Gastroesophageal sphincter (tissue), 4 donors: ENCODE measurements around the gene PCBP3. TPM values are rescaled to one million over a fixed set of nuclear protein-coding genes. Genes with fewer than 3 reads are reported as not detected.

ENCODE experiments used
- ATAC-seq: fragments of 150-250 bp; one replicate; pipeline ENCODE4 v1.9.1; 2016; ENCODE audit warnings: mild to moderate bottlenecking, moderate library complexity
- H3K27ac ChIP-seq, 4 donors: fragments of 200-600 bp; sonication (generic) in 3 of 4; 1 replicate in 3 of 4; 2 replicates in 1 of 4; pipeline ENCODE4 v1.5.1; 2016 to 2019
- H3K27me3 ChIP-seq: fragments of 200-600 bp; sonication (generic); one replicate; pipeline ENCODE4 v1.5.1; 2019
- H3K36me3 ChIP-seq, 2 donors: fragments of 200-600 bp; sonication (generic); one replicate each; pipeline ENCODE4 v1.5.1; 2019; ENCODE audit warnings: control low read depth in 1 of 2
- H3K4me1 ChIP-seq, 3 donors: fragments of 200-600 bp; sonication (generic); 1 replicate in 2 of 3; 2 replicates in 1 of 3; pipeline ENCODE4 v1.5.1; 2016 to 2019; ENCODE audit warnings: control low read depth in 2 of 3
- H3K4me3 ChIP-seq, 2 donors: fragments of 200-600 bp; sonication (generic); one replicate each; pipeline ENCODE4 v1.5.1; 2019; ENCODE audit warnings: mild to moderate bottlenecking in 1 of 2, moderate library complexity in 1 of 2
- H3K9me3 ChIP-seq, 3 donors: fragments of 200-600 bp; sonication (generic); one replicate each; pipeline ENCODE4 v1.5.1; 2017 to 2019; ENCODE audit warnings: control low read depth in 2 of 3
- CTCF ChIP-seq, 4 experiments: fragments of 200-600 bp in 2 of 4; fragments of 450-650 bp in 2 of 4; sonication (generic) in 1 of 4; IDR thresholded peaks; one replicate each; pipeline ENCODE4 v1.5.1; 2017 to 2019; ENCODE audit warnings: antibody characterized with exemption in 4 of 4, mild to moderate bottlenecking in 2 of 4, moderate library complexity in 2 of 4
- EP300 ChIP-seq: sonication (generic); formaldehyde crosslinking; IDR thresholded peaks from one replicate; pipeline ENCODE4 v1.6.1; 2017; ENCODE audit warnings: antibody characterized with exemption, mild to moderate bottlenecking
- POLR2A ChIP-seq, 2 donors: fragments of 450-650 bp; IDR thresholded peaks; one replicate each; pipeline ENCODE4 v1.6.1; 2017; ENCODE audit warnings: antibody characterized with exemption in 2 of 2, mild to moderate bottlenecking in 2 of 2, moderate library complexity in 1 of 2
- POLR2AphosphoS5 ChIP-seq: sonication (generic); formaldehyde crosslinking; IDR thresholded peaks from one replicate; pipeline ENCODE4 v1.6.1; 2017; ENCODE audit warnings: antibody characterized with exemption
- WGBS, 2 donors: methylation state at CpG; one replicate each; pipeline ENCODE4 v1.1.5; 2018; ENCODE audit warnings: low coverage in 1 of 2; 5-methylcytosine and 5-hydroxymethylcytosine counted together
- total RNA-seq, 4 donors: library from RNA; depleted of rRNA; stranded (reverse); fragments of >200 nt; gene quantifications; one replicate each; pipeline ENCODE4 v1.1.0, GENCODE V29; 2016

PCBP3 gene
- total RNA-seq, 4 donors from 2014 or later, result 5.1 to 14.8 (median 10.4) TPM

DNA sequence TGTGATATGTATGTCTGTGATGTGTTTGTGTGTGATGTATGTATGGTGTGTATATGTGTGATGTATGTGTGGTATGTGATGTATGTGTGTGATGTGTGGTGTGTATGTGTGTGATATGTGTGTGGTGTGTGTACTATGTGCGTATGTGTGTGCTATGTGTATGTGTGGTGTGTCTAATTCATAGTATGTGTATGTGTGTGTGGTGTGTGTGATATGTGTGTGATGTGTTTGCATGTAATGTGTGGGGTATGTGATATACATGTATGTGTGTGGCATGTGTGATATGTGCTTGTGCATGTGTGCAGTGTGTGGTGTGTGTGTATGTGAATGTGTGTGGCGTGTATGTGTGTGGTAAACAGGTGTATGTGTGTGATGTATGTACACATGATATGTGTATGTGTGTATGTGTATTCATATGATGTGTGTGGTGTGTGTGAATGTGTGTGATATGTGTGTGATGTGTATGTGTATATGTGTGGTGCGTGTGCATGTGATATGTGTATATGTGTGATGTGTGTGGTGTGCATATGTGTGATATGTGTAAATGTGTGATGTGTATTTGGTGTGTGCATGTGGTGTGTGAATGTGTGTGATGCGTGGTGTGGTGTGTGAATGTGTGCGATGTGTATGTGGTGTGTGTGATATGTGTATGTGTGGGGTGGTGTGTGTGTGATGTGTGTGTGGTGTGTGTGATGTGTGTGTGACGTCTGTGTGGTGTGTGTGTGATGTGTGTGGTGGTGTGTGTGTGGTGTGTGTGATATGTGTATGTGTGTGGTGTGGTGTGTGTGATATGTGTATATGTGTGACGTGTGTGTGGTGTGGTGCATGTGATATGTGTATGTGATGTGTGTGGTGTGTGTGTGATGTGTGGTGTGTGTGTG, 8.0 kb upstream of the PCBP3 start:
- ATAC-seq, result no peak
- Histone ChIP-seq H3K36me3 (no peaks in the 10 kb centered on the region), H3K27ac (no peak overlapping the region), H3K4me1 (no peaks in the 10 kb centered on the region), H3K27me3 (peaks cover 16% of the 10 kb centered on the region), H3K9me3 (no peaks in the 10 kb centered on the region), H3K4me3 (no peak overlapping the region)
- TF ChIP-seq POLR2A (IDR thresholded peaks at IDR 0.05) (no peak), POLR2AphosphoS5 (no peak), CTCF (IDR thresholded peaks at IDR 0.05) (no peak), EP300 (no peak)
- 58 to 74% methylated on average over 7 of the region's 7 CpGs for WGBS, 2 donors

DNA sequence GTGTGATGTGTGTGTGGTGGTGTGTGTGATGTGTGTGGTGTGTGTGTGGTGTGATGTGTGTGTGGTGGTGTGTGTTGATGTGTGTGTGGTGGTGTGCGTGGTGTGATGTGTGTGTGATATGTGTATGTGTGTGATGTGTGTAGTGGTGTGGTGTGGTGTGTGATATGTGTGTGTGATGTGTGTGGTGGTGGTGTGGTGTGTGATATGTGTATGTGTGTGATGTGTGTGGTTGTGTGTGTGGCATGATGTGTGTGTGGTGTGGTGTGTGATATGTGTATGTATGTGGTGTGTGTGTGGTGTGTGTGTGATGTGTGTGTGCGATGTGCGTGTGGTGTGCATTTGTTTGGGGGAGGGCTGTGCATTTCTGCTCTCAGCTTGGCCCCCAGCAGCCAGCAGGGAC, 7.1 kb upstream of the PCBP3 start:
- H3K4me3 ChIP-seq, result no peak overlapping the region
- no peaks in the 10 kb centered on the region for H3K36me3 ChIP-seq
- no peak for ATAC-seq
- no peak for TF ChIP-seq POLR2AphosphoS5
- no peak for TF ChIP-seq EP300
- TF ChIP-seq CTCF (IDR thresholded peaks at IDR 0.05), result no peak
- TF ChIP-seq POLR2A (IDR thresholded peaks at IDR 0.05), result no peak
- H3K27me3 ChIP-seq, result peaks cover 10% of the 10 kb centered on the region
- 83 to 90% methylated on average over 2 to 3 of the region's 3 CpGs for WGBS, 2 donors
- no peaks in the 10 kb centered on the region for H3K9me3 ChIP-seq
- H3K4me1 ChIP-seq, result peaks cover 0 to 4% (median 0%) of the 10 kb centered on the region in 3 donors
- H3K27ac ChIP-seq, result no peak overlapping the region

DNA sequence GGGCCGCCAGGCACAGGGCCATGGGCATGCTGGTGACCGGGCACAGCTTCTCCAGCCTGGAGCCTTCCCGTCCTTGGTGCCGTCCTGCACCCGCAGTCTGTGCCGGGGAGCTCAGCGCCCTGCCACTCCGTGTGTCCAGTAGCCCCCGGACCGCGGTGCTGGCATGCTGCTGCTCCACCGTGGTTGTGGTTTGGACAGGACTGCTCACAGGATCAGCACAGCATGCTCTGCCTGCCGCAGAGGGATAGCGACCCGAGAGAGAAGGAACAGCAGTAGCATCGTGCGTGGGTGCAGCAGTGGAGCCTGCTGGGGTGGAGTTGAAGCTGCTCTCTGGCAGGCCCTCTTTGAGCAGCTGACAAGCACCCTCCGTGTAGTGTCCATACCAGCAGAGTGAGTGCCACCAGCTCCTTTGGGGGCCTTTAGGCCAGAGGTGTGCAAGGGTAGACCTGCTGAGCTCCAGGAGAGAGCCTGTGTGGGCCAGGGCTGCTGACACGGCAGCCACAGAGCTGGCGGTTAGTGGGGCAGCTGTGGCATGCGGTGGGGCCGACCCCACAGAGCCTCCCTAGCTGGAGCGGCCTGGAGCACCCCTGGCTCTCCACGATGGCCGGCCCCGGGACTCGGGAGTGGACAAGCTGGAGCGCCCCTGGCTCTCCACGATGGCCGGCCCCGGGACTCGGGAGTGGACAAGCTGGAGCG, 6.4 kb upstream of the PCBP3 start:
- WGBS, 2 donors, result 100% methylated on average over 1 of the region's 33 CpGs; no CpG with 5 or more reads in 1 of the 2 donors
- no peak for ATAC-seq
- peaks cover 0 to 6% (median 0%) of the 10 kb centered on the region in 3 donors for H3K4me1 ChIP-seq
- TF ChIP-seq POLR2A (IDR thresholded peaks at IDR 0.05) (no peak), CTCF (IDR thresholded peaks at IDR 0.05) (no peak), EP300 (no peak), POLR2AphosphoS5 (no peak)
- H3K36me3 ChIP-seq, result no peaks in the 10 kb centered on the region
- H3K9me3 ChIP-seq, result no peaks in the 10 kb centered on the region
- H3K4me3 ChIP-seq, result no peak overlapping the region
- H3K27ac ChIP-seq, result no peak overlapping the region
- H3K27me3 ChIP-seq, result peaks cover 10% of the 10 kb centered on the region

DNA sequence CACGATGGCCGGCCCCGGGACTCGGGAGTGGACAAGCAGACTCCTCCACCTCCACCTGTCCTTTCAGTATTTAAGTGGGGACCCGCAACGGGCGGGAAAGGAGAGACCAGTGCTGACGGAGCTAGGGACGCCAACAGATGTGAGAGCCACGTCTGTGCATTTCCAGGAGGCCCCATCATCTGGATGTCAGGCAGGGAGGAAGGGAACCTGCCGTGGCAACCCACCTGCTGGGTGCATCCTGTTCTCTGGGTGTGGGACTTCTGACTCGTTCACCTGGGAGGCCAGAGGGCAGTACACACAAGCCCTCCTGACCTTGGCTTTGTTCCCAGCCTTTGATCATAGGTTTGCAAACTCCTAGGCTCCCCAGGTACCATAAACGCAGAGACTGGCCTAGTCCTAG, 5.6 kb upstream of the PCBP3 start:
- no peak for TF ChIP-seq POLR2AphosphoS5

DNA sequence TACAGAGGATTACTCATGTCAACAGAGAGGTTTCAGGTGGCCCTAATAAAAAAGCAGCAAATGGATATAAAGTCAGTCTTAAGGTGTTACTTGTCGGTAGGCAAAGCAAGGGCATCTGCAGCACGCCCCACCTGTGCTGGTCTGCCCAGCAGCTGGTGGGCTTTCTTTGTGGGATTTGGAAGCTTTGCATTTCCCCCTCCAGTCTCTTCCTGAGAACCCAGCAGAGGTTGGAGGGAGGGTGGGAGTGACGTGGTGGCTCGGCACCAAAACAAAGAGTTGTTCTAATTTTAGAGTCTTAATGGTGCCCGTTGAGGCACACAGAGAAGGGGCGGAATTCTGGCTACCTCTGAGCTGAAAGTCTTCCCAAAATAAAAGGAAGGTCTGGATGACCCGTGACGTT, 4.8 kb upstream of the PCBP3 start:
- H3K4me1 ChIP-seq, result peaks cover 0 to 16% (median 0%) of the 10 kb centered on the region in 3 donors
- 26% methylated on average over 7 of the region's 8 CpGs for WGBS, 2 donors
- no peaks in the 10 kb centered on the region for H3K36me3 ChIP-seq
- peaks cover 18% of the 10 kb centered on the region for H3K27me3 ChIP-seq
- no peak for ATAC-seq
- no peak overlapping the region for H3K27ac ChIP-seq
- H3K4me3 ChIP-seq, result no peak overlapping the region
- TF ChIP-seq POLR2A (IDR thresholded peaks at IDR 0.05) (no peak), EP300 (no peak), POLR2AphosphoS5 (no peak), CTCF (IDR thresholded peaks at IDR 0.05) (no peak)
- H3K9me3 ChIP-seq, result no peaks in the 10 kb centered on the region

More for the DNA sequence above, 5.6 kb upstream of the PCBP3 start:
- Histone ChIP-seq H3K27ac (no peak overlapping the region), H3K4me3 (no peak overlapping the region), H3K27me3 (peaks cover 17% of the 10 kb centered on the region), H3K36me3 (no peaks in the 10 kb centered on the region), H3K4me1 (peaks cover 0 to 14% (median 0%) of the 10 kb centered on the region in 3 donors), H3K9me3 (no peaks in the 10 kb centered on the region)
- no peak for ATAC-seq
- WGBS, 2 donors, result 65 to 100% methylated on average over 1 to 5 of the region's 13 CpGs
